GM12878 (cell line): Measurements from ENCODE around the gene H2BK1. TPM values are rescaled to one million over a fixed set of nuclear protein-coding genes. Genes with fewer than 3 reads are reported as not detected.

Experiments
- ATAC-seq: fragments of 200-7000 bp; cut with Tn5 transposase; 3 replicates; pipeline ENCODE4 v1.9.1; 2020; ENCODE audit warnings: mild to moderate bottlenecking, moderate library complexity
- BruUV-seq: library from RNA; stranded (reverse); fragments of 400-500 nt; replicated peaks from 2 replicates; lab custom pipeline; 2021; lab: Mats Ljungman, UMichigan
- CTCF ChIA-PET: fragments of 300-600 bp; sonication (Branson Sonifier 250); formaldehyde crosslinking; extraction: SDS; loops from one replicate; lab custom pipeline; 2021; ENCODE audit warnings: inconsistent platforms; lab: Yijun Ruan, JAX
- POLR2A ChIA-PET: fragments of 350-600 bp; formaldehyde crosslinking; extraction: SDS; loops from one replicate; lab custom pipeline; 2021; ENCODE audit warnings: inconsistent platforms; lab: Charles Lee
- RAD21 ChIA-PET: fragments of 300-600 bp; sonication (Branson Sonifier 250); formaldehyde crosslinking; loops from one replicate; lab custom pipeline; 2023; ENCODE audit warnings: antibody characterized with exemption; ENCODE audit not compliant: unreplicated experiment; lab: Charles Lee
- SMC1A ChIA-PET: fragments of 300-600 bp; sonication (Branson Sonifier 250); formaldehyde crosslinking; loops from one replicate; lab custom pipeline; 2023; ENCODE audit not compliant: unreplicated experiment, uncharacterized antibody; lab: Charles Lee
- DNase-seq: peaks from one replicate; pipeline ENCODE4 v3.0.0-alpha.2; 2011; ENCODE audit warnings: low read depth, low spot score
- FAIRE-seq: peaks from 3 replicates; lab custom pipeline; 2011; peaks lifted over from hg19 to GRCh38; lab: Jason Lieb, UNC
- H2AFZ ChIP-seq: 2 replicates; pipeline ENCODE4 v1.6.0; 2011; ENCODE audit warnings: low read depth, low read length, control low read depth; ENCODE audit not compliant: control insufficient read depth
- H3K27ac ChIP-seq: 2 replicates; pipeline ENCODE4 v1.5.1; 2011; ENCODE audit warnings: control low read depth; ENCODE audit not compliant: control insufficient read depth, insufficient read depth
- H3K27me3 ChIP-seq, 2 experiments: replicated peaks in 1 of 2; 2 replicates each; pipeline versions ENCODE4 v1.6.0 to v1.6.1; 2011; ENCODE audit warnings: low read length in 1 of 2; ENCODE audit not compliant: control insufficient read depth in 2 of 2, insufficient read depth in 2 of 2
- H3K36me3 ChIP-seq, 2 experiments: 2 replicates each; pipeline ENCODE4 v1.5.1; 2011; ENCODE audit warnings: low read length in 1 of 2; ENCODE audit not compliant: control insufficient read depth in 2 of 2, insufficient read depth in 2 of 2
- H3K4me1 ChIP-seq: 2 replicates; pipeline ENCODE4 v1.6.1; 2011; ENCODE audit warnings: mild to moderate bottlenecking, low read length, moderate library complexity, mixed read lengths; ENCODE audit not compliant: control insufficient read depth, insufficient read depth
- H3K4me2 ChIP-seq: 2 replicates; pipeline ENCODE4 v1.6.0; 2011; ENCODE audit warnings: control low read depth; ENCODE audit not compliant: control insufficient read depth, insufficient read depth
- H3K4me3 ChIP-seq: fragments of 200-600 bp; sonication (generic); 2 replicates; pipeline ENCODE4 v1.5.1; 2016
- H3K79me2 ChIP-seq: 2 replicates; pipeline ENCODE4 v1.6.0; 2011; ENCODE audit warnings: low read length; ENCODE audit not compliant: control insufficient read depth, insufficient read depth
- H3K9ac ChIP-seq: 2 replicates; pipeline ENCODE4 v1.8.0; 2011; ENCODE audit warnings: low read length, control low read depth, mixed read lengths; ENCODE audit not compliant: control insufficient read depth, insufficient read depth
- H3K9me3 ChIP-seq: replicated peaks from 3 replicates; pipeline ENCODE4 v1.5.1; 2011; ENCODE audit warnings: mild to moderate bottlenecking, low read length; ENCODE audit not compliant: control insufficient read depth, insufficient read depth
- H4K20me1 ChIP-seq: 2 replicates; pipeline ENCODE4 v1.6.0; 2011; ENCODE audit not compliant: control insufficient read depth, insufficient read depth
- MYC ChIP-seq: IDR thresholded peaks from 2 replicates; pipeline ENCODE4 v1.6.1; 2011; ENCODE audit warnings: mild to moderate bottlenecking, low read length, moderate library complexity, inconsistent platforms; ENCODE audit not compliant: insufficient read depth, insufficient replicate concordance, insufficient read length, severe bottlenecking
- PAX8 ChIP-seq: fragments of 450-650 bp; IDR thresholded peaks from 2 replicates; pipeline ENCODE4 v1.6.1; 2017; ENCODE audit warnings: mild to moderate bottlenecking, moderate library complexity
- POLR2AphosphoS2 ChIP-seq: IDR thresholded peaks from 2 replicates; pipeline ENCODE4 v1.6.1; 2011; ENCODE audit warnings: low read depth, mild to moderate bottlenecking, low read length, improper control_type of control experiment, moderate library complexity
- ZBTB33 ChIP-seq: fragments of 450-650 bp; IDR thresholded peaks from 2 replicates; pipeline ENCODE4 v1.6.1; 2017; ENCODE audit warnings: mild to moderate bottlenecking
- WGBS: methylation state at CpG from one replicate; pipeline ENCODE4 v1.1.6; 2016; ENCODE audit warnings: low lambda C conversion rate; ENCODE audit not compliant: insufficient replicate concordance, insufficient coverage; ENCODE audit errors: missing lambda C conversion rate; 5-methylcytosine and 5-hydroxymethylcytosine counted together
- in situ Hi-C: fragments of 300-500 bp; cut with MboI; formaldehyde crosslinking; loops from 9 replicates; pipeline ENCODE4 v1.14.3; 2018; ENCODE audit warnings: mixed read lengths
- intact Hi-C: fragments of 100-400 bp; cut with micrococcal nuclease; formaldehyde crosslinking; loops from one replicate; pipeline ENCODE4 v1.14.2; 2022; ENCODE audit not compliant: unreplicated experiment
- polyA plus RNA-seq, 11 experiments: library from polyadenylated mRNA; depleted of rRNA in 4 of 11; unstranded in 6 of 11; stranded (reverse) in 5 of 11; fragments of >200 nt; fragmentation: Nextera tagmentation in 4 of 11; fragmentation: Illumina TruSeq in 1 of 11; extraction: Ambion mirVana in 4 of 11; extraction: Trizol in 1 of 11; gene quantifications; 1 replicate in 1 of 11; 2 replicates in 10 of 11; pipeline versions ENCODE4 v1.2.1 to v1.2.3, GENCODE V29; 2011 to 2016; ENCODE audit warnings: inconsistent platforms in 2 of 11, missing spikeins in 2 of 11, low read depth in 1 of 11
- total RNA-seq, 4 experiments: library from RNA; depleted of rRNA in 3 of 4; stranded (reverse); fragments of >200 nt in 3 of 4; fragmentation: Illumina TruSeq in 1 of 4; extraction: Trizol in 1 of 4; gene quantifications; 2 replicates each; pipeline versions ENCODE4 v1.2.1 to v1.2.3, GENCODE V29; 2013 to 2021

H2BK1 gene
- total and polyA plus RNA-seq, 10 of the 15 experiments (the other 5 are each of a cell fraction or from before 2014, with no cell fraction given): 0.54 TPM; not detected in 9

DNA sequence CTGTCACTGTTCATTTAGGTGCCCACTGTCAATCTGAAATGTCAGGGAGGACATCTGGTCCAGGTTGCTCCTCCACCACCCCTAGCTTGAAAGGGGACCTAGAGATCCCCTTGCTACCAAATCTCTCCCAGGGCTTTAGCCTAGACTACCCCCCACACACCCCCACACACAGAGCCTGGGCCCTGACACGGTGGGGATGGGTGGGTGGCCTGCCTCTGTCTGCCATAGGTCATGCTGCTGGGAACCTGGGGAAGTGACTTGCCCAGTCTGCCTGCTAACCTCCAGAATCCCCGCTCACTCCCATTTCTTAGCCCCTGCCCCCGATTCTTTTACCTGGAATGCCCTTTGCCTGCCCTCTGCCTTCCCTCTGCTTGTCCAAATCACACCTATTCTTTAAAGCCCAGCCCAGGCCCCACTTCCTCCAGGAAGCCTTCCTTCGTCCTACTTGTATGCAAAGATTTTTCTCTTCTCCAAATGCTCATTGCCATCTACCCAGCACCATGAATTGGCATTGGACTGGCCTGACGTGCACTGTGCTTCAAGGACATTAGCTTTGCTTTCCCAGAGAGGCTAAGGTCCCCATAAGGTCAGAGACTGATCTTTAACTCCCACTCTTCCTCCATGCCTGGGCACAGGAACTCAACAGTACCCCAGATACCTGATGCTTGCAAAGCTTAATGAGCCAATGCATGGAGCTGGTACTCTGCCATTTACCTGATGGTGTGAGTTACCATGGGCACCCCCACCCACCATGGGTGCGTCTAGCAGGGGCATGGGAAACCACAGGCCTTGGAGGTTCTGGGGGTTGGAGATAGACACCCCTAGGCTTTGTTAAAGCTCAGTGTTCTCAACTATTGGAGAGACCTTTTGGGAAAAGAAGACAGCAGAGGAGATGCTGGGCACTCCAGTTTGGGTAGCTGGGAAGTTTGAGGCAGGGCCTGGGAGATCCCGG, 40.2 kb upstream of the H2BK1 start:
- H3K27me3 ChIP-seq: peaks cover 28 to 36% of the 10 kb centered on the region in 2 experiments
- no peak overlapping the region for H3K9ac ChIP-seq
- POLR2A ChIA-PET: no interaction called here

GRCh38 chr7:151249732-151250072, 39.4 kb upstream of the H2BK1 start:
- FAIRE-seq (no peak), DNase-seq (no peak), ATAC-seq (no peak)
- CTCF ChIA-PET: no interaction called here
- Histone ChIP-seq H3K4me2 (no peak overlapping the region), H3K79me2 (no peaks in the 10 kb centered on the region), H3K9me3 (no peaks in the 10 kb centered on the region), H3K4me3 (no peak overlapping the region), H4K20me1 (no peaks in the 10 kb centered on the region), H3K27me3 (peaks cover 28 to 35% of the 10 kb centered on the region in 2 experiments), H3K9ac (no peak overlapping the region), H3K4me1 (peaks cover 5% of the 10 kb centered on the region; the same call in 1 of the 2 replicates), H3K27ac (no peak overlapping the region), H2AFZ (no peak overlapping the region), H3K36me3 (no peaks in the 10 kb centered on the region)
- POLR2A ChIA-PET: no interaction called here
- SMC1A ChIA-PET: no interaction called here
- no TSS peak for BruUV-seq
- TF ChIP-seq ZBTB33 (no peak), PAX8 (no peak)
- 7% methylated on average over 5 of the region's 5 CpGs for WGBS
- RAD21 ChIA-PET: no interaction called here
- intact Hi-C loops: no loop called here
- in situ Hi-C loops: no loop called here

More for the DNA sequence above, 40.2 kb upstream of the H2BK1 start:
- no peaks in the 10 kb centered on the region for H3K4me1 ChIP-seq
- no peaks in the 10 kb centered on the region for H3K36me3 ChIP-seq
- H2AFZ ChIP-seq: no peak overlapping the region
- no peak overlapping the region for H3K4me2 ChIP-seq
- H3K9me3 ChIP-seq: no peaks in the 10 kb centered on the region
- no peak overlapping the region for H3K27ac ChIP-seq
- WGBS: 36% methylated on average over 7 of the region's 7 CpGs
- CTCF ChIA-PET: no interaction called here
- BruUV-seq: no TSS peak
- intact Hi-C loops: no loop called here
- DNase-seq: no peak
- H4K20me1 ChIP-seq: no peaks in the 10 kb centered on the region
- H3K4me3 ChIP-seq: no peak overlapping the region
- RAD21 ChIA-PET: no interaction called here
- TF ChIP-seq MYC: no peak
- TF ChIP-seq POLR2AphosphoS2: no peak
- in situ Hi-C loops: no loop called here
- no peaks in the 10 kb centered on the region for H3K79me2 ChIP-seq
- SMC1A ChIA-PET: no interaction called here
- no peak for FAIRE-seq
- ATAC-seq: no peak
